Measurements from ENCODE around the gene LRRC10.
A peak's percentile ranks its signal among the peaks of the same experiment; 100 is the strongest.

LRRC10 gene

GRCh38 chr12:69610729-69611128 lies at the start of gene LRRC10:
LRRC10 (minus strand) TSS chr12:69610907; CDS start chr12:69610838, 69 bp downstream.
- no peak for DNase-seq

GRCh38 chr12:69660164-69660863 lies 49.6 kb upstream of the LRRC10 start:
- no peak for DNase-seq

GRCh38 chr12:69658203-69658602 lies 47.5 kb upstream of the LRRC10 start:
- DNase-seq = no peak

- no peak for DNase-seq
Observed at GRCh38 chr12:69657376-69658137, 46.9 kb upstream of the LRRC10 start.

- DNase-seq = no peak
Observed at GRCh38 chr12:69655616-69656340, 45.1 kb upstream of the LRRC10 start.

GRCh38 chr12:69653703-69654102 lies 43.0 kb upstream of the LRRC10 start:
- DNase-seq = no peak

- no peak for DNase-seq
Observed at GRCh38 chr12:69651922-69652321, 41.2 kb upstream of the LRRC10 start.

- DNase-seq = no peak
Observed at GRCh38 chr12:69649529-69649928, 38.8 kb upstream of the LRRC10 start.

- DNase-seq = no peak
Observed at GRCh38 chr12:69648476-69648875, 37.8 kb upstream of the LRRC10 start.

- DNase-seq = no peak
Observed at GRCh38 chr12:69647178-69647577, 36.5 kb upstream of the LRRC10 start.

GRCh38 chr12:69645031-69645430 lies 34.3 kb upstream of the LRRC10 start:
- DNase-seq = no peak

- DNase-seq = no peak
Observed at GRCh38 chr12:69644511-69644910, 33.8 kb upstream of the LRRC10 start.

GRCh38 chr12:69642531-69642930 lies 31.8 kb upstream of the LRRC10 start:
- DNase-seq = no peak

GRCh38 chr12:69641546-69641945 lies 30.8 kb upstream of the LRRC10 start:
- DNase-seq = no peak

GRCh38 chr12:69639400-69640016 lies 28.8 kb upstream of the LRRC10 start:
- DNase-seq = peak; percentile 19

- no peak for DNase-seq
Observed at GRCh38 chr12:69633061-69633460, 22.4 kb upstream of the LRRC10 start.

- DNase-seq = no peak
Observed at GRCh38 chr12:69630191-69630590, 19.5 kb upstream of the LRRC10 start.

GRCh38 chr12:69627501-69627900 lies 16.8 kb upstream of the LRRC10 start:
- no peak for DNase-seq

- DNase-seq = no peak
Observed at GRCh38 chr12:69623970-69624369, 13.3 kb upstream of the LRRC10 start.

GRCh38 chr12:69621551-69621950 lies 10.8 kb upstream of the LRRC10 start:
- no peak for DNase-seq

GRCh38 chr12:69620921-69621320 lies 10.2 kb upstream of the LRRC10 start:
- DNase-seq = no peak

- no peak for DNase-seq
Observed at GRCh38 chr12:69620077-69620476, 9.4 kb upstream of the LRRC10 start.

GRCh38 chr12:69619050-69619449 lies 8.3 kb upstream of the LRRC10 start:
- no peak for DNase-seq

Data from NCI-H1930 (cell line).